Measurements from ENCODE around the gene CACNB2. TPM values are rescaled to one million over a fixed set of nuclear protein-coding genes. Genes with fewer than 3 reads are reported as not detected.
A peak's percentile ranks its signal among the peaks of the same experiment; 100 is the strongest.
"Not testable (repeated sequence)": the region's sequence is repeated elsewhere in the genome, so short reads cannot be mapped to it uniquely, and the experiment has no call there.

CACNB2 gene
- total RNA-seq, 4 donors from 2014 or later: 60.3 to 158 (median 89.1) TPM

DNA sequence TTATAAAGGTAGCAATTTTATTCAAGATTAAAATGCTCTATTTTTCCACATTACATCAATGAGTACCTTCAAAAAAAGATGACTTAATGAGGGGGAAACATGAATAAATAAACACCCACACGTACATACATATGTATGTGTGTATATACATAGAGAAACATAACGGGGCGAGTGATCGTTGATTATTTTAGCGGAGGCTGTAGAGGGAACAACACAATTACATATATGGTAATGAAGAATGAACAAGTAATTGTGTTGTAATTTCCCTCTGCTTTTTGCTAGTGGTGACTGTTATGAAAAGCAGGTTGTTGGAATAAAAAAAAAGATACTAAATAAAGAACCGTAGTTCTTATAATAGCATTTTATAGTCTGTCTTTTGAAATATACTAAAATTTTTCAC, 63.2 kb downstream of the CACNB2 start:
- Histone ChIP-seq H3K27ac (peak overlapping the region; percentile 82 to 88 (median 85)), H3K4me1 (peaks cover 0 to 61% (median 15%) of the 10 kb centered on the region in 3 donors)
- 22 to 28% methylated on average over 6 of the region's 6 CpGs for WGBS, 2 donors (ENCODE audit: low coverage in 1 of 2)

DNA sequence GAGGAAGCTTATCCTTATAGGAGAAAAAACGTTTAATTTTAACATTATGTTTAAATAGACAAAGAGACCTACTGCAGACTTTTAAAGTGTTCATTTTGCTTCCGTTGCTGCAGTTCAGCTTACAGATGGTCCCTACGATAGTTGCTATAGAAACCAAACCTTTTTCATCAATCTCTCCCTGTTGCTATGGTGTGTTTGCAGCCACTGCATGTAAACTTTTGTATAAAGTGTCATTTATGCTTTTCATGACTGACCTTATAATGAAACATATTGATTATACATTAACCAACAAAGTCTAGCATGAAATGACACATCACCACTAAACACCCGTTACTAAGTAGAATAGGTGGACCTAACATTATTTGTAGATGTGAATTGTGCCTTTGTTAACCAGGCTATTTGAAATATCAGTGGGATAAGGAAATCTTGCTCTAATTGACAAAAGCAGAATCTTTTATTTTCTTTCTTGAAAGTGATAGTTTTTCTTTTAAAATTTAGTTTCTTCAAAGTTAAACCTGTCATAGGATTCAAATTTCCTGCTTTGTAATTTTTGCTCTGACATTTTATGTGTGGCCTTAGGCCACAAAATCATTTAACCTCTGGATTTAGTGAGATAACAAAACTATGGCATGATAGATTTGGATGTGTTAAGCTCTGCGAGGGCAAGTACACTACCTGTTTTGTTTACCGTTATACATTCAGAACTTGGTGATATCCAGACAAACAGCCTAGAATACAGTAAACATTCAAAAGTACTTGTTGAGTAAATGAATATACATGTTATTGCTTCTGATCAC, 64.0 kb downstream of the CACNB2 start:
- Histone ChIP-seq H3K27me3 (no peaks in the 10 kb centered on the region), H3K27ac (peak overlapping the region; percentile 82 to 88 (median 85)), H3K9me3 (no peaks in the 10 kb centered on the region), H3K4me3 (no peak overlapping the region), H3K4me1 (peaks cover 0 to 69% (median 19%) of the 10 kb centered on the region in 3 donors), H3K36me3 (no peaks in the 10 kb centered on the region)
- TF ChIP-seq EP300 (IDR thresholded peaks at IDR 0.05): no peak
- TF ChIP-seq, protein P1, sequence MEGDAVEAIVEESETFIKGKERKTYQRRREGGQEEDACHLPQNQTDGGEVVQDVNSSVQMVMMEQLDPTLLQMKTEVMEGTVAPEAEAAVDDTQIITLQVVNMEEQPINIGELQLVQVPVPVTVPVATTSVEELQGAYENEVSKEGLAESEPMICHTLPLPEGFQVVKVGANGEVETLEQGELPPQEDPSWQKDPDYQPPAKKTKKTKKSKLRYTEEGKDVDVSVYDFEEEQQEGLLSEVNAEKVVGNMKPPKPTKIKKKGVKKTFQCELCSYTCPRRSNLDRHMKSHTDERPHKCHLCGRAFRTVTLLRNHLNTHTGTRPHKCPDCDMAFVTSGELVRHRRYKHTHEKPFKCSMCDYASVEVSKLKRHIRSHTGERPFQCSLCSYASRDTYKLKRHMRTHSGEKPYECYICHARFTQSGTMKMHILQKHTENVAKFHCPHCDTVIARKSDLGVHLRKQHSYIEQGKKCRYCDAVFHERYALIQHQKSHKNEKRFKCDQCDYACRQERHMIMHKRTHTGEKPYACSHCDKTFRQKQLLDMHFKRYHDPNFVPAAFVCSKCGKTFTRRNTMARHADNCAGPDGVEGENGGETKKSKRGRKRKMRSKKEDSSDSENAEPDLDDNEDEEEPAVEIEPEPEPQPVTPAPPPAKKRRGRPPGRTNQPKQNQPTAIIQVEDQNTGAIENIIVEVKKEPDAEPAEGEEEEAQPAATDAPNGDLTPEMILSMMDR (IDR thresholded peaks at IDR 0.05): no peak
- TF ChIP-seq POLR2A (IDR thresholded peaks at IDR 0.05): no peak
- no peak for TF ChIP-seq POLR2AphosphoS5 (IDR thresholded peaks at IDR 0.05)
- ATAC-seq: no peak
- 29 to 31% methylated on average over 6 of the region's 6 CpGs for WGBS, 2 donors (ENCODE audit: low coverage in 1 of 2)

More for the DNA sequence above, 63.2 kb downstream of the CACNB2 start:
- H3K4me3 ChIP-seq: peak overlapping the region; percentile 12 to 13
- no peaks in the 10 kb centered on the region for H3K36me3 ChIP-seq
- no peaks in the 10 kb centered on the region for H3K9me3 ChIP-seq
- no peaks in the 10 kb centered on the region for H3K27me3 ChIP-seq
- TF ChIP-seq, protein P1 (IDR thresholded peaks at IDR 0.05): peak in 1 of 4 experiments; percentile 26
- TF ChIP-seq POLR2AphosphoS5 (IDR thresholded peaks at IDR 0.05): no peak
- no peak for TF ChIP-seq EP300 (IDR thresholded peaks at IDR 0.05)
- no peak for TF ChIP-seq POLR2A (IDR thresholded peaks at IDR 0.05)
- peak; percentile 56 for ATAC-seq

DNA sequence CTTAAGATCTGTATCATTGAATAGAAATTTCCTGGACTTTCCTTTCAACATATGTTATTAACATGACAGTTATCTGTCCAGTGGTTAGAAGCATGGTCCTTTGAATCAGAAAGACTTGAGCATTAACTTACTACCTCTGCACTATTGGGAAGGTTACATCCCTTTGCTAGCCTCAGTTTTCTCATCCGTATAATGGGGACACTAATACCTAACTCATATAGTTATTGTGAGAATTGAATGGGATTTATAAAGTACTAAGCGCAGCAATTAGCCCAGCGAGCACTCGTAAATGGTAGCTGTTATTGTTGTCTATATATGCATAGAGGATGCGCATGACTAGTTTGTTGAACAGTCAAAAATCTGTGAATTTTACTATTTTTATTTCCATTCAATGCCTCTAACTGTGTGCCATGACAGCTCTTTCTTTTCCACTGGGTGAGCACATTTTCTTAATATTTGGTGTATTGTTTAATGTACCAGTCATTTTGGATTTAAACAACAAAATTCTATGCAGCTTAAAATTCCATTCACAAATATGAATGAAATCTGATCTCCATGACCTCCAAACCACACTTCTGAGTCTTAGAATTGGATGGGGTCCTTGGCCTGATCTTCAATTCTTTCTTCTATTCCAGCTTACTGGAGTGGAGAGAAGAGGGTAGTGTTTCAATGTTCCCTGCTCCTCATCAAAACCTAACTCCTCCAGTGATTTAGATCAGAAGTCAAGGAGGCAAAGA, 65.0 kb downstream of the CACNB2 start:
- no peak for ATAC-seq
- TF ChIP-seq POLR2AphosphoS5 (IDR thresholded peaks at IDR 0.05) (no peak), POLR2A (IDR thresholded peaks at IDR 0.05) (no peak), EP300 (IDR thresholded peaks at IDR 0.05) (no peak)
- TF ChIP-seq, protein P1 (IDR thresholded peaks at IDR 0.05): no peak
- Histone ChIP-seq H3K27me3 (no peaks in the 10 kb centered on the region), H3K4me1 (peaks cover 0 to 79% (median 19%) of the 10 kb centered on the region in 3 donors), H3K4me3 (no peak overlapping the region), H3K36me3 (no peaks in the 10 kb centered on the region), H3K27ac (peak overlapping the region; percentile 47 to 88 (median 82)), H3K9me3 (no peaks in the 10 kb centered on the region)
- 91 to 93% methylated on average over 5 of the region's 5 CpGs for WGBS, 2 donors (ENCODE audit: low coverage in 1 of 2)

DNA sequence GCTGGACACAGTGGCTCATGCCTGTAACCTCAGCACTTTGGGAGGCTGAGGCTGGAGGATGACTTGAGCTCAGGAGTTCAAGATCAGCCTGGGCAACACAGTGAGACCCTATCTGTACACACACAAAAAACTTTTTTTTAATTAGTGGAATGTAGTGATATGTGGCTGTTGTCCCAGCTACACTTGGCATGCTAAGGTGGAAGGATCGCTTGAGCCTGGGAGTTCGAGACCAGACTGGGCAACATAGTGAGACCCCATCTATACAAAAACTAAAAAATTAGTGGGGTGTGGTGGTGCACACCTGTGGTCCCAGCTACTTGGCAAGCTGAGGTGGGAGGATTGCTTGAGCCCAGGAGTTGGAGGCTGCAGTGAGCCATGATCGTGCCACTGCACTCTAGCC, 68.0 kb downstream of the CACNB2 start:
- peaks cover 0 to 89% (median 24%) of the 10 kb centered on the region in 3 donors for H3K4me1 ChIP-seq
- H3K4me3 ChIP-seq, H3K9me3 ChIP-seq, ATAC-seq, H3K27me3 ChIP-seq, H3K36me3 ChIP-seq: not testable (repeated sequence)
- WGBS, 2 donors (ENCODE audit: low coverage in 1 of 2): 85% methylated on average over 2 of the region's 3 CpGs; no CpG with 5 or more reads in 1 of the 2 donors
- H3K27ac ChIP-seq: peak overlapping the region in 1 of 4 donors; percentile 10

DNA sequence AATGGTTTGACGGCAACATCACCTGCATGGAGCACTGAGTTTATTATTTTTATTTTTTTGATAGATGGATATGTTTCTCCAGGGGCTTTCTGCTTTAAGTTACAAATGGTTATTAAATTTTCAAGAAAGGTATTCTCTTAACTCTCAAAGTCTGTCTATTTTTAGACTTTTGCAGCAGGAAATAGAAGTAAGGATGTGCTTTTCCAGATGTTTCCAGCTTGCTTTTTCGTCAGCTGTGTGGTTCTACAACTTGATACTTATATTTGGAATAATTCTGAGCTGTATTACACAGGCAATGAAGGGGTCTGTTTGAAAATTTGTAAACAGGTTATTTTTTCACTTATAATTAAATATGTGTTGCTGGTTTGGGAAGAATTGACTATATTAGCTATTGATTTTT, 69.0 kb downstream of the CACNB2 start:
- H3K9me3 ChIP-seq: no peaks in the 10 kb centered on the region
- no peaks in the 10 kb centered on the region for H3K27me3 ChIP-seq
- 23 to 27% methylated on average over 2 of the region's 2 CpGs for WGBS, 2 donors (ENCODE audit: low coverage in 1 of 2)
- ATAC-seq: no peak
- TF ChIP-seq POLR2A (IDR thresholded peaks at IDR 0.05) (no peak), EP300 (IDR thresholded peaks at IDR 0.05) (no peak), POLR2AphosphoS5 (IDR thresholded peaks at IDR 0.05) (no peak)
- TF ChIP-seq, protein P1 (IDR thresholded peaks at IDR 0.05): no peak
- no peak overlapping the region for H3K4me3 ChIP-seq
- peaks cover 0 to 88% (median 20%) of the 10 kb centered on the region in 3 donors for H3K4me1 ChIP-seq
- H3K36me3 ChIP-seq: no peaks in the 10 kb centered on the region
- H3K27ac ChIP-seq: no peak overlapping the region

Measured in gastroesophageal sphincter (tissue), 4 donors.